Coronary artery (tissue), 2 donors: Measurements from ENCODE around the gene RASAL1.

ENCODE experiments used
- DNase-seq: peaks from one replicate; pipeline ENCODE4 v3.0.0-alpha.2; 2017; ENCODE audit warnings: low spot score
- H3K27ac ChIP-seq, 2 donors: fragments of 200-600 bp; sonication (generic); one replicate each; pipeline ENCODE4 v1.5.1; 2016 to 2019
- H3K4me3 ChIP-seq: fragments of 200-600 bp; sonication (generic); 2 replicates; pipeline ENCODE4 v1.5.1; 2016; ENCODE audit warnings: mild to moderate bottlenecking, moderate library complexity
- CTCF ChIP-seq: fragments of 200-600 bp; sonication (generic); IDR thresholded peaks from one replicate; pipeline ENCODE4 v1.5.1; 2019; ENCODE audit warnings: antibody characterized with exemption

Gene RASAL1

GRCh38 chr12:113056381-113056630 lies 79.3 kb downstream of the RASAL1 start:
- Histone ChIP-seq H3K4me3 (peak overlapping the region; percentile 72), H3K27ac (peak overlapping the region in 1 of 2 donors; percentile 42)
- TF ChIP-seq CTCF = no peak
- DNase-seq = no peak

GRCh38 chr12:113055594-113056380 lies 79.8 kb downstream of the RASAL1 start:
- Histone ChIP-seq H3K4me3 (peak overlapping the region; percentile 72), H3K27ac (no peak overlapping the region)
- DNase-seq = no peak
- TF ChIP-seq CTCF = no peak

GRCh38 chr12:113054948-113055486 lies 80.5 kb downstream of the RASAL1 start:
- H3K27ac ChIP-seq = no peak overlapping the region
- no peak for TF ChIP-seq CTCF
- no peak overlapping the region for H3K4me3 ChIP-seq
- no peak for DNase-seq

- DNase-seq = no peak
- H3K27ac ChIP-seq = no peak overlapping the region
- no peak overlapping the region for H3K4me3 ChIP-seq
- TF ChIP-seq CTCF = no peak
These were observed 83.2 kb downstream of the RASAL1 start for GRCh38 chr12:113052326-113052725.

- Histone ChIP-seq H3K4me3 (no peak overlapping the region), H3K27ac (no peak overlapping the region)
- no peak for DNase-seq
- TF ChIP-seq CTCF = no peak
These were observed 83.8 kb downstream of the RASAL1 start for GRCh38 chr12:113051759-113052158.

GRCh38 chr12:113050795-113051194 lies 84.8 kb downstream of the RASAL1 start:
- no peak for DNase-seq
- TF ChIP-seq CTCF = no peak
- Histone ChIP-seq H3K27ac (no peak overlapping the region), H3K4me3 (no peak overlapping the region)

GRCh38 chr12:113049976-113050742 lies 85.4 kb downstream of the RASAL1 start:
- DNase-seq = no peak
- Histone ChIP-seq H3K4me3 (no peak overlapping the region), H3K27ac (no peak overlapping the region)
- TF ChIP-seq CTCF = no peak
